A172 (cell line): ENCODE results near the gene ITGA11. TPM values are rescaled to one million over a fixed set of nuclear protein-coding genes. Genes with fewer than 3 reads are reported as not detected.

Source experiments
- DNase-seq: peaks from one replicate; pipeline ENCODE4 v3.0.0-alpha.2; 2015; ENCODE audit warnings: low spot score
- total RNA-seq: library from RNA; depleted of rRNA; stranded (reverse); fragments of >200 nt; shearing (Covaris generic); gene quantifications from 2 replicates; pipeline ENCODE4 v1.2.3, GENCODE V29; 2014

ITGA11 gene
- total RNA-seq, 1 experiment from 2014 or later = 0.72 TPM

DNA sequence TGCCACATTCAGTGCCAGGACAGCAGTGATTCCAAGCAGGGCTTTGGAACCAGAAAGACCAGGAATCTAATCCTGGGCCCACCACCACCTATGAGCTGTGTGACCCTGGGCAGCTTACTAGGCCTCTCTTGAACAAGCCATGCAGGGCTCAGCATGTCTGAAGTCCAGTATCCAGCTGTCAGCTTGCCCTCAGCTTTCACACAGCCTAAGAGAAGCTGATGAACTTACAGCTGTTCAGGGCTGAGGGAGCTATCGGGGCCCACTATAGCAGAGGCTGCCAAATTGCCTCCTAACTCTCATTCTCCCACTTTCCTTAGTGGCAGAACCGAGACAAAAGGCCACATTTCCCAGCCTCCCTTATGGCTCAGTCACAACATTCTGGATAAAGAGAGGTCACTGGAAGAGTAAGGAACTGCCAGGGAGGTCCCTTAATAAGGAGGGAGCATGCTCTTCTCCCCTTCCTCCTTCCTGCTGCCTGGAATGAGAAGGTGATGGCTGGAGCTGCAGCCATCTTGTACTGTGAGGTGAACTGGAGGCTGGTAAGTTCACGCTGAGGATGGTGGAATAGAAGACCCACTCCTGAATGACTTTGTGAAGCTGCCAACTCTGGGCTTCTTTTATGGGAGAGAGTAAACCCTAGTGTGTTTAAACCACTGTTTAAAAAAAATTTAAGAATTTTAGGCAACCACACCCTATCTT lies 120.0 kb downstream of the ITGA11 start:
- DNase-seq = no peak

DNA sequence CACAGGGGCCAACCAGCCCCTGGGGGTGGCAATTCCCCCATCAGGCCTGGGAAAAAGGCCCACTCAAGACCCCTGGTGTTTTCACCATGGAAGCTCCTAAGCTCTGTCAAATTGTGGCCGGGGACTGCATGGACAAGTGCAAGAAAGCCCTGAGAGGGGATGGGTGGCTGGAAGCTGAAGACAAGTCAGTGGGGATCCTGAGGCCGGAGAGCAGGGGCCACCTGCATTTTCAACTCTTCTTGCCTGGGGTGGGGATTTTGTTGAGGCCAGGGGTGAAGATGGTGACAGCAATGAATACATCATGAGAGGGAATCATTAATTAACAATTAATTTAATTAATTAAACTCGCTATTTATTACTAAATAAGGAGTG lies 120.5 kb downstream of the ITGA11 start:
- DNase-seq = no peak

DNA sequence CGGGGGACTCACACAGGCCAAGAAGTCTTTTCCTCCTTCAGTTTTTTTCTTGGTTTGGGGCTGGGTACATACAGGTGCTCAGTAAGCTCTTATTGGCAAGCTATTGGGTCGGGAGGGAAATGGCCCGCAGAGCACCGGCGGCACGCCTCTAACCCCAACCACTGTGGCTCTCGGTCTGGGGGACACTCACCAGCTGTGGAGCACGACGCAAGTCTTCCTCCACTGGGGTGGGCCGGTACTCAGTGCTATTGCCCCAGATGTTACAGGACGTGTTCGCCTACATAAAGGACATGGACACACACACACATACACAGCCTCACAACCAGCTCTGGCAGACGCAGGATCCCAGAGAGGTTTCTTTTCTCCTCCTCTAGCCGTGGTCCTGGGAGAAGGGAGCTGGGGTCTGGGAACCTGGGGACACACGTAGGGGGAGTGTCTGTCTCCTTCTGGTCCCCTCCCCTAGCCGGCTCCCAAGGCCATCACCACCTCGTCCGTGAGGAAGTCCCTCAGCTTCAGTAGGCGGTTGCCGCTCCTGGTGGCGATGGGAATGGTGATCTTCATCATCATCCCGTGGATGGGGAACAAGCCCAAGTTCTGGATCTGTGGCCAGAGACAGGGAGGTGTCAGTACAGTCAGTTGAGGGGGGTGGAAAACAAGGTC lies 121.0 kb downstream of the ITGA11 start:
- DNase-seq = no peak

DNA sequence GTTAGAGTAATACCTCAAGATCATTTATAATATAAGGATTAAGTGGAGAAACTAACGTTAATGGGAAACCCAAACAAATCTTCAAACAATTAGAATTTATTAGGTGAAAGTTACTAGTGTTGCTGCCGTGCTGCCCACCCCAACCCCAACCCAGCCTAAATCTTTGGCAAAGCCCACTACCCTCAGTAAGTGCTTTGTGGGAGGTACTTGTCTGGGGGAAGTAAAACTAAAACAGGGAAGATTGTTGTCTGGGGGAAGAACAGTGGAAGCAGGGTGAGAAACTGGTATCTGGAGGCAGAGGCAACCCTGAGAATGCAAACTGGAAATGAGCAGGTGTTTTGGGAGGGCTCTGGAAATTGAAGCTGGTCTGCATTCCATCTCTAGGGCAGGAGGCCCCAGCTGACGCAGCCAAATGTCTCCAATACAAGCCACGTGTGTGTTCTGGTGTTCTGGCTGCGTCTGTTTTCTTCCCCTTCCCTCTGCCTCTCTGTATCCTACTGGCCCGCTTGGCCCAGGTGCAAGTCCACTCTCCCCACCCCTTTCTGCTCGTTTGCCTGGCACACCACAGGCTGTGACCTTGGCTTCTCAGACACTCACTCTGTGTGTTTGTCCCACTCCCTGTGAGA lies 121.7 kb downstream of the ITGA11 start:
- DNase-seq = no peak

DNA sequence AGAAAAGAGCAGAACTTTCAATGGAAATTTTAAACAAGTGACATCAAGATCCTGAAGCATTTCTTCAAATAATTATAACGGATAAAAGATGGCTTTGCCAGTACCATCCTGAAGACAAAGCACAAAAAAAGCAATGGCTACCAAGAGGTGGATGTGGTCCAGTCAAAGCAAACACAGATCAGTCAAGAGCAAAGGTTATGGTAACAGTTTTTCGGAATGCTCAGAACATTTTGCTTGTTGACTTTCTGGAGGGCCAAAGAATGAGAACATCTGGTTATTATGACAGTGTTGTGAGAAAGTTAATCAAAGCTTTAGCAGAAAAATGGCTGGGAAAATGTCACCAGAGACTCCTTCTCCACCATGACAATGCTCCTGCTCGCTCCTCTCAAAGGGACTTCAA lies 122.9 kb downstream of the ITGA11 start:
- no peak for DNase-seq

DNA sequence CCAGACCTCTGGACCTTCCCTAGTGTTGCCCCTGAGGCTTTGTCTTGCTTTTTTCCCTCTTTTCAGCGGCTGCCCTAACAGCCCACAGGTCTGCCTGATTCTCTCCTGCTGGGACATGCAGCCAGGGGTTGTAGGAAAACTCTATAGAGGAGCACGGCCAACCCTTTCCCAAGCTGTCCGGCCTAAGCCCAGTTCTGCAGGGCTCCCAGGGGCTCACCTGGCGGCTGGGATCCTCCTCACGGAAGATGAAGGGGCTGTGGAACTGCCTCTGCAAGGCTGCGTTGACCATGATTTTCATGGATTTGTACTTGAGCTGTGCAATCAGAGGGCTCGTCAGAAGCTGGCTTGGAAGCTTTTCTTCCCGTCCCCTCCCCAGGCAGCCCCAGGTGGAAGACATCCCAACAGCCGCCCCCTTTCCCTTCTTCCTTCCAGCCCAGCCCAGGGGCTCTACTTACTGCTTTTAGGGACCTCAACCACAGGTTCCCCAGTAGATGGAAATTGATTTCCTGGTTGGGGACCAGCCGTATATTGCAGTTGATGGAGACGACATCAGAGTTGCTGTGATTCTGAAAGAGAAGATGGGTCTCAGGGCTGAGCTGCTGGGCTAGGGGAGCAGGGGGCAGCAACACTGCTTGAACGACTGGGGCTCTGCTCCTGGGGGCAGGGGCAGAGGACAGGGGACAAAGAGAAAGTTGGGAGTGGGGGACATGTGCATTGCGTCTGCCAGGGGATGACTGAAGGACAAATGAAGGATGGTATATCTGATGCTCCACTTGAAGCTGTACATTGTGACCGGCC lies 124.6 kb downstream of the ITGA11 start:
- DNase-seq = no peak

DNA sequence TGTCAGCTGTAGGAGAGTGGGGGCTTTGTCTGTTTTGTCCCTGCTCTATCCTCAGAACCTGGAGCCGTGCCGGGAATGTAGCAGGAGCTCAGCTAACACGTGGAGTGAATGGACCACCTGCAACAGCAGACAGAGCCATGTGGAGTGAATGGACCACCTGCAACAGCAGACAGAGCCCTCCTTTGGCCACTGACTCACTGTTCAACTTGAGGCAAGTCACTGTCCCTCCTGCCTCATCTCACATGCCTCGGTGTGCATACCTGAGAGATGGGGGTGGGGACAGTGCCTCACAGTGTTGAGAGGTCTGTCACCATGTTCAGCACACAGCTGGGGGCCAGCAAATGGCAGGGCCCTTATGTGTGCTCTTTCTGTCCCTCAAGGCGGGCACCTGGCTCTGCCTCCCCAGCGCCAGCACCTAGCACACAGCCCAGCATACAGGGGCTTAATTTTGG lies 126.5 kb downstream of the ITGA11 start:
- no peak for DNase-seq

DNA sequence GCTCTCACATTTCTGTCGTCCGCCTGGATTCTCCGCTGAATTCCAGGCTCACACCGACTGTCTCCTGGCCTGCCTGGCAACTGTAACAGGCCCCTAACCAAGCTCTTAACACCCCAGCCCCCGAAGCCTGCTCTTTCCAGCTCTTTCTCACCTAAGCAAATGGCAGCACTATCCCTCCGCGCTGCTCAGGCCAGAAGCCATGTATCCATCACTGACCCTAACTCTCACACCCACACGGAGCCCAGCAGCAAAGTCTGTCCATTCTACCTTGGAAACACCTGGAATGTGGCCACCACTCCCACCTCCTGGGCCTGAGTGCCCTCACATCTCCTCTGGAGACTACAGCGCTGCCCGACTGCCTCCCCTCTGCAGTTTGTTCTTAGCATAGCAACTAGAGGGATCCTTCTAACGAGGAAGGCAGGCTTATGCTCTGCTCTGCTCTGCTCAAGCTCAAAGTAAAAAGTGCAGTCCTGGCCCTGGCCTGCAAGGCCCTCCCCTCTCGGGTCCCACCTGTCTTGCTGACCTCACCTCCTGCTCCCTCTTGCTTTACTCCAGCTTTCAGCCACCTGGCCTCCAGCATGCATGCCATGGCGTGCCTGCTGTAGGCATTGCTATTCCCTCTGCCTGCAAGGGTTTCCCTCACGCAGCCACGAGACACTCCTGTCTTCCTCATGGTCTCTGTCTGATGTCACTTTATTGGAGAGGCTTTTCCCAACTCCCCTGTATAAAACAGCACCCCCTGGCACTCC lies 127.2 kb downstream of the ITGA11 start:
- DNase-seq = no peak

DNA sequence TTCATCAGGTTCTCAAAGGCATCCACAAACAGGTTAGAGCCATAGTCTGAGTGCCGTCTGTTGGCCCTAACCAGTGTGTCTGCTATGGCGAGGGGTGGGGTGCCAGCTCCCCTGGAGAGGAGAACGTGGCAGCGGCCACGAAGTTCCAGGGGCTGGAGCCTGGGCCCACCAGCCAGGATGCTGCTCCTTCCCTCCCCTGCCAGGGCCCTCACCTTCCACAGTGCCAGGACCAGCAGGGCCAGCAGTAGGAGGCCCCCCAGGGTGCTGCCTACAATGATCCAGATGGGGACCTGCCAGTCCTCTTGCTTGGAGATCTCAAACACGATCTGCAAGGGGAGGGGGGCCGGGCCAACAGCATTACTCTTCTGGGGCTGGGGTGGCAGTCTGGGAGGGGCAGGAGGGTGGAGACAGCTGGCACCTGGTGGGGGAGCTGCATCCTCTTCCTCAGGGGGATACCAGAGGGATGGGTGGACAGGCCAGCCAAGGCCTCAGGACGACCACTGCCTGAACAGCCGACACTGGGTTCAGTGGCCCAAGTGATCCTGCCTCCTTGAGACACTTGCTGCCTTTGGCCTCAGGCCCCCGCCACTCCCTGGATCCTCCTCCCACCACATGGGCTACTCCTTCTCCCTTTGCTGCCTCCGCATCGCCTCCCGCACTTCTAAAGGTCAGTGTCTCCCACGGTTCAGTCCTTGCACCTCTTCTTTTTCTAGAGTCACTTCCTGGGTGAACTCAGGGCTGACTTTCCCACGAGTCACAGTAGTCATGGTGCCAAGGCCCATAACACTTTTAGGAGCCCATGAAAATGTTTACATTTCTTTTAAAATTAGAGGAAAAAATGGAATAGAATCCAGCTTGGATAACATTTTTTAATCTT lies 128.2 kb downstream of the ITGA11 start:
- peak; percentile 17 for DNase-seq

DNA sequence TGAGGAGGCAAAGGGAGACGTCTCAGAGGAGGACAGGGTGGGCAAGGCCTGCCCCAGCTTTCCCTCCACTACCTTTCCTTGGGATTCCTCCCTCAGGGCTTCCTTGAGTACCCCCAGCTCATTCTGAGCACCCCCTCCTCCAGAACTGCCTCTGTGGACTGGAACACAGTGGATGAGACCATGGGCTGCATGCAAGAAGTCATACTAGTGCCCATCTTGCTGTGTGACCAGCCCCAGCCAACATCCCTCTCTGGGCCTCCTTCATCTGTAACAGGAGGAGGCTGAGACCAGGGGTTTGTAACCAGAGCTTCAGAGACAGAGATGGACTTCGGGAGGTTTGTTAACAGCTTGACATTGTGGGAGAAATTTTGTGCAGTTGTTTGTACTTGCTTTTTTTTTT lies 128.8 kb downstream of the ITGA11 start:
- DNase-seq = no peak

DNA sequence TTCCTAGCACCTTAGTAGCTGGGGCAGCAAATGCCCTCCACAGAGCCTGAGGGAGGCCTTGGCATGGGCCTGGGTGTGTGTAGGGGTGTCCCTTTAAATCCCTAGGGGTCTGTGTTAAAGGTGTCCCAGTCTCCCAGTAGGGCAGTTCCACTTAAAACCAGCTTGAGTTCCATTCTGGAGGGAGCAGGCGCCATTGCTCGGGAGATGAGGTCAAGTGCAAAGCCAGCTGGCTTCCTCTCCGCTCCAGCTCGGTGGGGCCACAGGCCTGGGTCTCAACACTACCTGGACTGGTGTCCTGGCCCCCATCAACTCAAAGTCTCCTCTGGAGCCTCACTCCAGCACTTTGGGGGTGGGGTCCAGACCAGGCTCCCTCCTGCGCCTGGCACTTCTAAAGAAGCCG lies 129.2 kb downstream of the ITGA11 start:
- no peak for DNase-seq

DNA sequence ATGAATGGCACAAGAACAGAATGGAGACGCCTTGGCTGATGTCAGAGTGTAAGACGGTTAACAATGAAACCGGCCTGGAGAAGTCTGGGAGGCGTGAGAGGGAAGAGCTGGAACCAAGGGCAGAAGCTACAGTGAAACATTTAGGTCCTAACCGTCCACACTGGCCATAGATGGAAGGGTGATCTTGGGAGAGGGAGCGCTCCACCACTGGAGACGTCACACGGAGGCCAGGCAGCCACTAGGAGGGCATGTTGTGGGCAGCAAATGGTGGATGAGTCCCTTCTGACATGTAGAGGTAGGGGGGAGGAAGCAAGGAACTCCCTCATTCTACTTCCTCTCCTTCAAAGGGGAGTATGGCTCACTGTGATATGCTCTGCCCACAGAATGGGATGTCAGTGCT lies 130.7 kb downstream of the ITGA11 start:
- no peak for DNase-seq

DNA sequence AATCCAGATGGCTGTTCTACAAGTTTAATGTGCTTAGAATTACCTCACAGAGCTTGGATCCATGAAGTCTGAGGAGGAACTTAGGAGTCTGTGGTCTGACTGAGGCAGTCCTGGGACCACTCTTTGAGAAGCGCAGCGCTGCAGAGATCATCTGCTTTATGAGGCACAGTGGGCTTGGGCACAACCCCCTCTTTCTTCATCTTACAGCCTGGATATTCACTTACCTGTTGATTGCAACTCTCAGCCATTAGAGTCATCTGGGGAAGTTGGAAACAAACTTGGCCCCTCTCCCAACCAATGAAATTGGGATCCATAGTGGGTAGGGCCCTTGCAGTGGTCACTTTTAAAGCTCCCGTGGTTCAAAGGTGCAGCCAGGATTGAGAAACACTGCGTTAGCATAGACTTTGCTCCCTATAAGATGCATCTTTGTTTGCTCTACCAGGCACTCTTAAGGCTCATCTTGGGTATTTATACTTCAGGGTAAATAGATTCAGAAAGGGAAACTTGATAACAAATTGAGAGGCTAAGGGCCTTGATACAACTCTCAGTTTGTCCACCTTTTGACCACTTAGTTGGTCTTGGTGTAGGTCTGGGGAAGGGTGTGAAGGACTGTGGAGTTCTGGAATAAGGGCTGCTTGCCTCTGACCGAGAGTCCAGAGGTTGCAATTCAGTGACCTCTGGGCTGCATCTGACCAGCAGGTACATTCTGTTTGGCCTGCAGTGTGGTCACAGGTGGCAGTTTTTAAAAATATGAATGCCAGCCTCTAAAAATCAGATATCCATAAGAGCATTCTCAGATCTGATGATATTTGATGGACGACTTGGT lies 131.6 kb downstream of the ITGA11 start:
- DNase-seq = no peak

DNA sequence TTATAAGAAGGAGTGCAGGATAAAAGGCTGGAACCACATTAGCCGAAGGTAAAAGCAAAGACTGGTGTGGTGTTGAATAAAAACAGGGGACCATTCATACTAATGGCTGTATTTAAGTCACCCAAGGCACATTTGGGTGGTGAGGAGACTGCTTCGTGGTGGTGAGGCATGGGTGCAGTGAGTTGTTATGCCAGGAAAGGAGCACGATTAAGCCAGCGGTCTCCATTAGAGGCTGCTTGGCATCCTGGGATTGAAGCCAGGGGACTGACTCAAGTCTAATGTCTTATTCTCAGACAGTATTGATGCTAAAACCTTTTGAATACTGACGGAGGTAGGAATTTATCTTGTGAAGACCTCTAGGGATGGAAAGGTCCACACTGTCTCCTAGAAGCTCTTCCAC lies 132.5 kb downstream of the ITGA11 start:
- no peak for DNase-seq

DNA sequence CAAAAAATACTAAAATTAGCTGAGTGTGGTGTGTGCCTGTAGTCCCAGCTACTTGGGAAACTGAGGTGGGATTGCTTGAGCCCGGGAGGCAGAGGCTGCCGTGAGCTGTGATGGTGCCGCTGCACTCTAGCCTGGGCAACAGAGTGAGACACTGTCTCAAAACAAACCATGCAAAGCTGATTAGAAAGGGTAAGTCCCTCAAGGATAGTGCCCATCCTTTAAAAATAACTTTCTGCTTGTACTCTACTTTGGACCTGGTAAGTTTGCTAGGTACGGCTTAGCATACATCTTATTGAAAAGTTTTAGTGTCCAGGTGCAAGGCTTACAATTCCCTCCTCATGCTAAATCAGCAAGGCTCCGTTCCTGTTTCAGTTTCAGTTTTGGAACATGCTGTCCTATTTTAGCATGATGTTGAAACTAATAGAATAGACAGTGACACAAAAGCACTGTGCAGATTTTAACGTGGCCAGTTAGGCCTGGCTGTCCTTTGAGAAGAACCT lies 133.0 kb downstream of the ITGA11 start:
- peak; percentile 12 for DNase-seq

DNA sequence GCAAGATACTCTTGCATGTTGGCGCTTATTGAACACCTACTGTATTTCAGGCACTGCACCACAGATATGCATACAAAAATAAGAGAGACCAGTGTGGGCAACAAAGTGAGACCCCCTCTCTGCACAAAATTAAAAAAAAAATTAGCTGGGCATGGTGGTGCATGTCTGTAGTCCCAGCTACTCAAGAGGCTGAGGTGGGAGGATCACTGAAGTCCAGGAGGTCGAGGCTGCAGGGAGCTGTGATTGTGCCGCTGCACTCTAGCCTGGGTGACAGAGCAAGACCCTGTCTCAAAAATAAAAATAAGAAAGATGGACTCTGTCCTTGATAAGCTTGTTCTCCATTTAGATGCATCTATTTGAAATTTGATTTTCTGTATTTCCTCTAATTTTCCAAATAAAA lies 133.6 kb downstream of the ITGA11 start:
- DNase-seq = no peak

DNA sequence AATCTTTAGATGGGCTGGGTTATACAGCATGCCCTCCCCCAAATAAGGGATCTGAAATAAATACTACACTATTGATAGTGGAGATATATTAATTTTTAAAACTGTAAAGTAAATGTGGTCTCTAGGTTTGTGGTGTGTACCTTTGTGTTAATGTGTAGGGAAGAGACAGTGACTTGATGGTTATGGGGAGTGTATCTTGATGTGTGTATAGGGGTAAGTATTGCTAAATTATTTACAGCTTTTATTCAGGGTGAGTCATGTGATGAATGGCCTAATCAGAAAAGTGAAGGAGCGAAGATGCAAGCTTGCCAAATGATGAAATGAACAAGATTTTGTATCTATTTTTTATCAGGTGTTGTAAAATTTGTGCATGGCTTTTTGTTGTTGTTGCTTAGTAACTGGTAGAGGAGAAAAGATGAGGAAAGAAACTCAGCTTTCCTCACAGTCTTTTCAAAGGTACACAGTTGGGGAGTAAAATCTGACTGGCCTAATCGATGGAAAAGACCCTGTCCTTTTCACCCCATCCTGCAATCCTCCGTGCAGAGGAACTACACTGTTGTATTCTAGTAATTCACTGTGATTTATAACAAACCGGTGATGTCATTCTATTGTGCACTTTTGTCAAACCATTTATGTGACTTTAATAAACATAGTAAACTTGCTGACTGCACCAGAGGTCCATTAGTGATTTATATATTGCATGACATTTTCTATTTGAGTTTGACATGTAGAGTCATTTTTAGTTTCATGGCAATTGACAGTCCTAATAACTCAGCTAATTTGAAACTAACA lies 136.8 kb downstream of the ITGA11 start:
- no peak for DNase-seq

DNA sequence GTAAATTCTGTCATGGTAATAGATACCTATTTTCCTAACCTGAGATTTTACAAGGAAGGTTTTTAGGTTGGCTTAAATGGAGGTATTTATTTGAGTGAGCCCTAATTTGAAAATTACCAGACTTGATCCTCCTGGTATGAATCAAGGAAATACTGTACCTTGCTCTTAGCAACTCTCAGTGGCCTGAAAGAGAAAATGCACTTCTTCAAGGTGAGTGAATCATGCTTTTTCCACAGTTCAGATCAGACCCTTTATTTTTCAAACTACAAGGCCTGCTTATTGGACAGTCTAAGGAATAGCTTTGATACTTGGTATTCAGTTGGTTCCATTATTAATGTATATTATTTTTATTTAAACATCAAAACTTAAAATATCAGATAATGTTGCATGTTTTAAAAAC lies 139.0 kb downstream of the ITGA11 start:
- no peak for DNase-seq
